ENCODE measurements around the gene C16orf89. TPM values are rescaled to one million over a fixed set of nuclear protein-coding genes. Genes with fewer than 3 reads are reported as not detected.
"Not testable (repeated sequence)": the region's sequence is repeated elsewhere in the genome, so short reads cannot be mapped to it uniquely, and the experiment has no call there.

C16orf89 gene
- polyA plus RNA-seq, 1 of the 3 experiments (the other 2 are of a cell fraction) = not detected

GRCh38 chr16:5080996-5081395 lies 15.2 kb upstream of the C16orf89 start:
- H3K4me3 ChIP-seq (ENCODE audit: low read depth in 2 of 2, low read length in 1 of 2); DNase-seq; H3K79me2 ChIP-seq (ENCODE audit: insufficient read depth); H3K4me1 ChIP-seq (ENCODE audit: control insufficient read depth in 1 of 2, insufficient read depth in 2 of 2, low read depth in 1 of 2, low read length in 1 of 2); H3K9me2 ChIP-seq; H4K20me1 ChIP-seq (ENCODE audit: insufficient read depth); H3K27me3 ChIP-seq (ENCODE audit: insufficient read depth); H3F3A ChIP-seq (replicated peaks; ENCODE audit: insufficient read depth); H3K27ac ChIP-seq (ENCODE audit: low read depth in 2 of 2, low read length in 1 of 2); CTCF ChIA-PET; POLR2A ChIA-PET; H2AFZ ChIP-seq (ENCODE audit: low read depth); H3K4me2 ChIP-seq; H3K9me3 ChIP-seq; H3K9ac ChIP-seq: not testable (repeated sequence)
- WGBS (ENCODE audit: low lambda C conversion rate) = 72% methylated on average over 4 of the region's 9 CpGs
- peaks cover 4 to 16% of the 10 kb centered on the region in 2 experiments for H3K36me3 ChIP-seq (replicated peaks in 1 of 2; ENCODE audit: control insufficient read depth in 1 of 2, insufficient read depth in 2 of 2, low read length in 1 of 2)

GRCh38 chr16:5080461-5080860 lies 14.7 kb upstream of the C16orf89 start:
- peaks cover 4 to 15% of the 10 kb centered on the region in 2 experiments for H3K36me3 ChIP-seq (replicated peaks in 1 of 2; ENCODE audit: control insufficient read depth in 1 of 2, insufficient read depth in 2 of 2, low read length in 1 of 2)
- H4K20me1 ChIP-seq (ENCODE audit: insufficient read depth); H2AFZ ChIP-seq (ENCODE audit: low read depth); POLR2A ChIA-PET; H3K4me2 ChIP-seq; H3K79me2 ChIP-seq (ENCODE audit: insufficient read depth); H3K9me2 ChIP-seq; H3K9ac ChIP-seq; CTCF ChIA-PET; H3K27ac ChIP-seq (ENCODE audit: low read depth in 2 of 2, low read length in 1 of 2); H3K4me3 ChIP-seq (ENCODE audit: low read depth in 2 of 2, low read length in 1 of 2); H3K4me1 ChIP-seq (ENCODE audit: control insufficient read depth in 1 of 2, insufficient read depth in 2 of 2, low read depth in 1 of 2, low read length in 1 of 2); H3F3A ChIP-seq (replicated peaks; ENCODE audit: insufficient read depth); DNase-seq; H3K27me3 ChIP-seq (ENCODE audit: insufficient read depth); H3K9me3 ChIP-seq: not testable (repeated sequence)
- 96% methylated on average over 5 of the region's 12 CpGs for WGBS (ENCODE audit: low lambda C conversion rate)

GRCh38 chr16:5078626-5079025 lies 12.9 kb upstream of the C16orf89 start:
- no peaks in the 10 kb centered on the region for H3K9me2 ChIP-seq
- no peak overlapping the region for H2AFZ ChIP-seq (ENCODE audit: low read depth)
- TF ChIP-seq SMC3 (IDR thresholded peaks at IDR 0.05; ENCODE audit: low read depth, low read length) (no peak), ZBTB33 (IDR thresholded peaks at IDR 0.05; ENCODE audit: borderline replicate concordance, low read depth) (no peak), USF1 (IDR thresholded peaks at IDR 0.05; ENCODE audit: borderline replicate concordance, low read depth) (no peak), TCF12 (IDR thresholded peaks at IDR 0.05) (no peak), MXI1 (IDR thresholded peaks at IDR 0.05; ENCODE audit: low read depth, low read length) (no peak), YY1 (IDR thresholded peaks at IDR 0.05; ENCODE audit: low read depth) (no peak), JUND (IDR thresholded peaks at IDR 0.05) (no peak), TEAD4 (IDR thresholded peaks at IDR 0.05; ENCODE audit: borderline replicate concordance, insufficient read depth) (no peak), PBX3 (IDR thresholded peaks at IDR 0.05) (no peak), MEF2A (IDR thresholded peaks at IDR 0.05; ENCODE audit: borderline replicate concordance, low read depth) (no peak), EP300 (IDR thresholded peaks at IDR 0.05; ENCODE audit: borderline replicate concordance in 1 of 2, low read depth in 1 of 2, low read length in 1 of 2) (no peak), NFIC (IDR thresholded peaks at IDR 0.05; ENCODE audit: borderline replicate concordance) (no peak), RAD21 (IDR thresholded peaks at IDR 0.05; ENCODE audit: low read length) (no peak), RCOR1 (IDR thresholded peaks at IDR 0.05; ENCODE audit: low read length) (no peak), NRF1 (IDR thresholded peaks at IDR 0.05; ENCODE audit: low read depth, low read length) (no peak), SIN3A (IDR thresholded peaks at IDR 0.05; ENCODE audit: borderline replicate concordance, low read depth, low read length) (no peak), RXRA (IDR thresholded peaks at IDR 0.05; ENCODE audit: borderline replicate concordance, low read depth) (no peak)
- peaks cover 11% of the 10 kb centered on the region; the same call in 1 of the 2 replicates for H3K79me2 ChIP-seq (ENCODE audit: insufficient read depth)
- 72% methylated on average over 3 of the region's 17 CpGs for WGBS (ENCODE audit: low lambda C conversion rate)
- POLR2A ChIA-PET = no interaction called here
- CTCF ChIA-PET = no interaction called here
- no peak for DNase-seq
- H3K9ac ChIP-seq = no peak overlapping the region
- peaks cover 0 to 17% of the 10 kb centered on the region in 2 experiments for H3K36me3 ChIP-seq (replicated peaks in 1 of 2; ENCODE audit: control insufficient read depth in 1 of 2, insufficient read depth in 2 of 2, low read length in 1 of 2)
- no peak overlapping the region for H3K27ac ChIP-seq (ENCODE audit: low read depth in 2 of 2, low read length in 1 of 2)
- H3K4me3 ChIP-seq (ENCODE audit: low read depth in 2 of 2, low read length in 1 of 2) = no peak overlapping the region
- no peaks in the 10 kb centered on the region for H3F3A ChIP-seq (replicated peaks; ENCODE audit: insufficient read depth)
- H3K4me1 ChIP-seq (ENCODE audit: control insufficient read depth in 1 of 2, insufficient read depth in 2 of 2, low read depth in 1 of 2, low read length in 1 of 2) = no peaks in the 10 kb centered on the region
- H4K20me1 ChIP-seq (ENCODE audit: insufficient read depth) = no peaks in the 10 kb centered on the region
- H3K27me3 ChIP-seq (ENCODE audit: insufficient read depth) = no peaks in the 10 kb centered on the region
- no peaks in the 10 kb centered on the region for H3K9me3 ChIP-seq
- H3K4me2 ChIP-seq = no peak overlapping the region

Data from SK-N-SH (cell line).